Testis (tissue), 3 donors: ENCODE measurements around the gene MRM2. TPM values are rescaled to one million over a fixed set of nuclear protein-coding genes. Genes with fewer than 3 reads are reported as not detected.

Source experiments
- DNase-seq: peaks from one replicate; pipeline ENCODE4 v3.0.0-alpha.2; 2019
- H3K27ac ChIP-seq, 2 donors: fragments of 200-600 bp; sonication (generic); one replicate each; pipeline ENCODE4 v1.5.1; 2019
- H3K27me3 ChIP-seq: fragments of 200-600 bp; sonication (generic); one replicate; pipeline ENCODE4 v1.5.1; 2019
- H3K36me3 ChIP-seq: fragments of 200-600 bp; sonication (generic); one replicate; pipeline ENCODE4 v1.5.1; 2017; ENCODE audit warnings: low read depth; ENCODE audit errors: missing control alignments
- H3K4me1 ChIP-seq: fragments of 200-600 bp; sonication (generic); one replicate; pipeline ENCODE4 v1.5.1; 2019
- H3K4me3 ChIP-seq, 2 donors: fragments of 200-600 bp; sonication (generic); one replicate each; pipeline ENCODE4 v1.5.1; 2017 to 2019
- H3K9me3 ChIP-seq: fragments of 200-600 bp; sonication (generic); one replicate; pipeline ENCODE4 v1.5.1; 2017
- POLR2A ChIP-seq: fragments of 450-650 bp; IDR thresholded peaks from one replicate; pipeline ENCODE4 v1.6.1; 2017; ENCODE audit warnings: antibody characterized with exemption, mild to moderate bottlenecking, moderate library complexity
- WGBS, 2 donors: methylation state at CpG; one replicate each; pipeline ENCODE4 v1.1.5; 2018; 5-methylcytosine and 5-hydroxymethylcytosine counted together
- intact Hi-C: fragments of 100-400 bp; cut with DNase I; formaldehyde crosslinking; loops from one replicate; pipeline ENCODE4 v1.15.1; 2023; ENCODE audit warnings: low total_unique reads
- polyA plus RNA-seq: library from polyadenylated mRNA; stranded (reverse); fragments of 350-450 nt; fragmentation: Illumina TruSeq; extraction: RNeasy Lipid Tissue Mini Kit (QIAGEN cat#74804); gene quantifications from one replicate; pipeline ENCODE4 v1.2.3, GENCODE V29; 2014; ENCODE audit warnings: low read depth, low replicate concordance; ENCODE audit not compliant: insufficient read depth
- total RNA-seq, 2 donors: library from RNA; depleted of rRNA; stranded (reverse); fragments of >200 nt; gene quantifications; one replicate each; pipeline ENCODE4 v1.2.3, GENCODE V29; 2016
- TF ChIP-seq, protein P1 (sequence below), 3 experiments: fragments of 450-650 bp in 2 of 3; fragments of 200-600 bp in 1 of 3; sonication (generic) in 1 of 3; IDR thresholded peaks; one replicate each; pipeline ENCODE4 v1.5.1; 2016 to 2019; ENCODE audit warnings: antibody characterized with exemption in 3 of 3, mild to moderate bottlenecking in 2 of 3, moderate library complexity in 1 of 3

MRM2 gene
- total and polyA plus RNA-seq, 3 donors from 2014 or later, result 18.1 to 31.2 (median 20.5) TPM

DNA sequence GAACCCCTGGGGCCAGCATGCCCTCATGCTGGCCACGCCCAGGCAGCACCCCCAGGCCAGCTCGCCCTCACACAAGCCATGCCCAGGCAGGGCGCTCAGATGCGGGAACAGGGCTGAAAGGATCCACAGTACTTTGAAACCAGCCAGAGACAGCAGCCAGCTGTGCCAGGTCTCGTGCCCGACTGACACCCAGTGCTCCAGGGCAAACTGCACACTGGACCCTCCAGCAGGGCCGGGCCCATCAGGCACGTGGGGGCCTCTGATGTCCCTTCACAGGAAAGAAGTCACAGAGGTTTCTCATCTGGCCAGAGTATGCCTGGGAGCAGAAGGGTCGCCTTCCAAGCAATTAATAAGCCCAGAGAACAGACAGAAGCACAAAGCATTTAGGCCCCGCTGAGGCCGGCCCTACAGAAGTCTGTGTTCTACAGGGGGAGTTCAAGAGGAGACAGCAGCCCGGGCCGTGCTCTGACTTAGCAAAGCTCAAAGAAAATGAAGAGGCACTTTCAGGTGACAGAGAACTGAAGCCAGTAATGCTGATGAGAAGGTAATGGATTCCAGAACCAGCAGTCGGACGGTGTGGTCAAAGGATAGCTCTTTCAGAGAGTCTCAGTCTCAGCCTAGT, 30.6 kb downstream of the MRM2 start:
- TF ChIP-seq, protein P1, sequence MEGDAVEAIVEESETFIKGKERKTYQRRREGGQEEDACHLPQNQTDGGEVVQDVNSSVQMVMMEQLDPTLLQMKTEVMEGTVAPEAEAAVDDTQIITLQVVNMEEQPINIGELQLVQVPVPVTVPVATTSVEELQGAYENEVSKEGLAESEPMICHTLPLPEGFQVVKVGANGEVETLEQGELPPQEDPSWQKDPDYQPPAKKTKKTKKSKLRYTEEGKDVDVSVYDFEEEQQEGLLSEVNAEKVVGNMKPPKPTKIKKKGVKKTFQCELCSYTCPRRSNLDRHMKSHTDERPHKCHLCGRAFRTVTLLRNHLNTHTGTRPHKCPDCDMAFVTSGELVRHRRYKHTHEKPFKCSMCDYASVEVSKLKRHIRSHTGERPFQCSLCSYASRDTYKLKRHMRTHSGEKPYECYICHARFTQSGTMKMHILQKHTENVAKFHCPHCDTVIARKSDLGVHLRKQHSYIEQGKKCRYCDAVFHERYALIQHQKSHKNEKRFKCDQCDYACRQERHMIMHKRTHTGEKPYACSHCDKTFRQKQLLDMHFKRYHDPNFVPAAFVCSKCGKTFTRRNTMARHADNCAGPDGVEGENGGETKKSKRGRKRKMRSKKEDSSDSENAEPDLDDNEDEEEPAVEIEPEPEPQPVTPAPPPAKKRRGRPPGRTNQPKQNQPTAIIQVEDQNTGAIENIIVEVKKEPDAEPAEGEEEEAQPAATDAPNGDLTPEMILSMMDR (IDR thresholded peaks at IDR 0.05), result no peak
- TF ChIP-seq POLR2A, result no peak
- intact Hi-C loops, result loop anchor here (10.0 kb wide), 1 partner anchor 637 kb away; the partner anchor contains the start of gene PSMG3
- Histone ChIP-seq H3K27me3 (no peaks in the 10 kb centered on the region), H3K27ac (no peak overlapping the region), H3K4me3 (no peak overlapping the region), H3K9me3 (no peaks in the 10 kb centered on the region), H3K4me1 (no peaks in the 10 kb centered on the region), H3K36me3 (no peaks in the 10 kb centered on the region)
- no peak for DNase-seq
- WGBS, 2 donors, result 88 to 91% methylated on average over 9 to 15 of the region's 15 CpGs

DNA sequence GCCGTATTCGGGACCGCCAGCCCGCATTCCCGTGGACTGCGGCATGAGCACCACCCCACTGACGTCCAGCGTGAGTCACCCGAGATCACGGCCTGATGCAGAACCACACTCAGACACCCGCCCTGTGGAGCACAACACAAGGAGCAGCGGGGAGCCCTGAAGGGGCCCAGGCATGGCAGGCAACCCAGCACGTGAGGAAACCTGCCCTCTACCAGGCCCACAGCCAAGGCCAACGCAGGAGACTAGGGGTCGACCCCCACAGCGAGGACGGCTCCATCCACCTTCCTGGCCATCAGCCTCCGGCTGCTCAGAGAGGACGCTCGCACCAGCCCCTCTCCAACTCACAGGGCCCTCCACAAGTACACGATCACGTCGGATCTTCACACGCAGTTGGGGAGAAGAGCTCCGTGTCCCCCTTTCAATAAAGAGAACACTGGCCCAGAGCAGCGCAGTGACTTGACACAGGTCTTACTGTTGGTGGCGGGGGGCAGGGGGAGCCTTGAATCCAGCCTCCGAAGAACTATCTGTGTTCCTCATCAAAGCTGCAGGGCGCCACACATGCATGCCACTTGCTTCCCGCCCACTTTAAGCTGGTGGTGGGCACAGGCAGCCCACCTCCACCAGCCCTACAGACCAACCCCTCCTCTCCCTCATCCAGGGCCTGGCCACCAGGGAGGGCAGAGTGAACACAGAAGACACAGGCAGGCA, 31.3 kb downstream of the MRM2 start:
- Histone ChIP-seq H3K27me3 (no peaks in the 10 kb centered on the region), H3K4me3 (no peak overlapping the region), H3K36me3 (no peaks in the 10 kb centered on the region), H3K4me1 (no peaks in the 10 kb centered on the region), H3K27ac (no peak overlapping the region), H3K9me3 (no peaks in the 10 kb centered on the region)
- TF ChIP-seq, protein P1 (IDR thresholded peaks at IDR 0.05), result no peak
- TF ChIP-seq POLR2A, result no peak
- intact Hi-C loops, result loop anchor here (10.0 kb wide), 1 partner anchor 636 kb away; the partner anchor contains the start of gene PSMG3
- WGBS, 2 donors, result 93 to 97% methylated on average over 14 to 30 of the region's 30 CpGs
- DNase-seq, result no peak

DNA sequence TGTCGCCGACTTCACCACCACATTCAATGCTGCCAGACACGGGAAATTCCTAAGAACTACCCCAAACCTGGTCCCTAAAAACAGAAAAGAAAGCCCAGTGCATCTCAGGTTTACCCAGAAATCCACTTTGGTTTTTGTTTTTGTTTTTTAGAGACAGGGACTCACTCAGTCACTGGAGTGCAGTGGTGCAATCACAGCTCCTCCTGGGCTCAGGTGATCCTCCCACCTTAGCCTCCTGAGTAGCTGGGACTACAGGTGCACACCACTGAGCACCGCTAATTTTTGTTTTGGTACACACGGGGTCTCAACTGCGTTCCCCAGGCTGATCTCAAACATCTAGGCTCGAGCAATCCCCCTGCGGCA, 32.1 kb downstream of the MRM2 start:
- no peaks in the 10 kb centered on the region for H3K4me1 ChIP-seq
- no peak overlapping the region for H3K27ac ChIP-seq
- 88 to 94% methylated on average over 8 of the region's 8 CpGs for WGBS, 2 donors
- no peaks in the 10 kb centered on the region for H3K9me3 ChIP-seq
- intact Hi-C loops, result loop anchor here (10.0 kb wide), 1 partner anchor 635 kb away; the partner anchor contains the start of gene PSMG3
- DNase-seq, result no peak
- no peaks in the 10 kb centered on the region for H3K36me3 ChIP-seq
- H3K27me3 ChIP-seq, result no peaks in the 10 kb centered on the region
- TF ChIP-seq POLR2A, result no peak
- TF ChIP-seq, protein P1 (IDR thresholded peaks at IDR 0.05), result no peak
- no peak overlapping the region for H3K4me3 ChIP-seq

DNA sequence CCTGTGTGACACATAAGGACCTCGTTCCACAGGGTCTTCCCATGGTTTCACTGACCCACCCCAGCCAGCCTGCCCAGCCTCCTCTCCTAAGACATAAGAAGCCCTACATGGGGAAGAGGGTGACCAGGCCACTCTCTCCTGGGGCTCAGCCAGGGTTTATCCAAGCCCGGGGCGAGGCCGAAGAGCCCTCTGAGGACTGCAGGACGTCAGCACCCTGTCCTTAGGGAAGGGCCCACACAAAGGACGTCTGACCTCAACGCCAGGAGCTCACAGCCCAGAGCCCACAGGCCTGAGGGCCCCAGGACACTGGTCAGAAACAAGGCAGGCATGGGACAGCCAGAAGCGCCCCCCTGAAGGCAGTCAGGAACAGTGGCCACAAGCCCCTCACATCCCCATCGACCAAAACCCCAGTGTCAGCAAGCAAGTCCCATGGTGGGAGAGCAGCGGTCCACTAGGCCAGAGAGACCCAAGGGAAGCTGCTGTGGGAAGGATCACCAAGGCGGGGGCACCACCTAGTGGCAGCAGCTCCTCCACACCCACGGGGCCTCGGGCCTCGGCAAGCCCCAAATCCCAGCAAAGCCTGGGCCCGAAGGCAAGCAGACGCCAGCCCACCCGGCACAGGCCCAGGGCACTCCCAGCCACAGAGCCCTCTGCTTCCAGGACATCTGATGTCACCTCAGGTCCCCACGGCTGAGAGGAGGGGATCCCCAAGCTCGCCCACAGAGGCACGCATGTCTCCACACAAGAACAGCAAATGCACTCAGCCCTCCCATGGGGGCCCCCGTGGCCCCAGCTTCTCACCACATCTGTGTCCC, 32.7 kb downstream of the MRM2 start:
- intact Hi-C loops, result no loop called here
- Histone ChIP-seq H3K27me3 (no peaks in the 10 kb centered on the region), H3K9me3 (no peaks in the 10 kb centered on the region), H3K4me1 (no peaks in the 10 kb centered on the region), H3K4me3 (no peak overlapping the region), H3K27ac (no peak overlapping the region), H3K36me3 (no peaks in the 10 kb centered on the region)
- WGBS, 2 donors, result 67 to 69% methylated on average over 10 to 21 of the region's 21 CpGs
- peak; percentile 85 for DNase-seq
- TF ChIP-seq, protein P1 (IDR thresholded peaks at IDR 0.05), result peak; percentile 65 to 73 (median 69)
- TF ChIP-seq POLR2A, result no peak
